Spleen (tissue), 7 donors: ENCODE results near the gene BTBD17.

Experiments
- CTCF ChIP-seq, 11 experiments: fragments of 200-600 bp in 7 of 11; fragments of 450-650 bp in 4 of 11; sonication (generic) in 4 of 11; IDR thresholded peaks in 8 of 11; conservative IDR thresholded peaks in 3 of 11; 1 replicate in 7 of 11; 2 replicates in 4 of 11; pipeline versions ENCODE4 v1.4.0 to v1.8.0; 2016 to 2021; ENCODE audit warnings: antibody characterized with exemption in 11 of 11, inconsistent platforms in 4 of 11, mild to moderate bottlenecking in 1 of 11
- POLR2AphosphoS5 ChIP-seq, 3 donors: sonication (generic); formaldehyde crosslinking; IDR thresholded peaks; one replicate each; pipeline ENCODE4 v1.5.1; 2017; ENCODE audit warnings: antibody characterized with exemption in 3 of 3
- donor health status: DM: no; HTN: no; CAD: no; lungs with moderate emphysema.
- donor health status: DM: no; HTN: no; CAD: no.
- donor health status: DM: no; HTN: no; CAD: no.

- TF ChIP-seq CTCF (IDR thresholded peaks at IDR 0.05 in 8 of 11, conservative IDR thresholded peaks at IDR 0.05 in 3 of 11) (no peak), POLR2AphosphoS5 (IDR thresholded peaks at IDR 0.05) (no peak)
These were observed 25.4 kb downstream of the BTBD17 start for GRCh38 chr17:74336307-74336706.
